AG04450 (cell line): Measurements from ENCODE around the gene SLC34A1. TPM values are rescaled to one million over a fixed set of nuclear protein-coding genes. Genes with fewer than 3 reads are reported as not detected.

Experiments
- CTCF ChIA-PET: fragments of 300-600, 350-600 bp; formaldehyde crosslinking; extraction: SDS; loops from one replicate; lab custom pipeline; 2022; ENCODE audit warnings: antibody characterized with exemption, inconsistent platforms; lab: Charles Lee
- POLR2A ChIA-PET: fragments of 350-600 bp; formaldehyde crosslinking; extraction: SDS; loops from one replicate; lab custom pipeline; 2021; ENCODE audit warnings: antibody characterized with exemption, inconsistent platforms; lab: Yijun Ruan, JAX
- DNase-seq: peaks from one replicate; pipeline ENCODE4 v3.0.0-alpha.2; 2011; ENCODE audit warnings: low read depth, low spot score
- H3K27ac ChIP-seq: one replicate; pipeline ENCODE4 v1.5.1; 2012; ENCODE audit warnings: low read depth, low read length, control low read depth
- H3K27me3 ChIP-seq: one replicate; pipeline ENCODE4 v1.6.0; 2012; ENCODE audit warnings: low read length; ENCODE audit not compliant: control insufficient read depth, insufficient read depth
- H3K4me3 ChIP-seq: 2 replicates; pipeline ENCODE4 v1.5.1; 2011; ENCODE audit warnings: mild to moderate bottlenecking, low read depth, low read length, control low read depth
- H3K9me3 ChIP-seq: 2 replicates; pipeline ENCODE4 v1.5.1; 2012; ENCODE audit warnings: low read length; ENCODE audit not compliant: control insufficient read depth, insufficient read depth
- CTCF ChIP-seq: IDR thresholded peaks from 2 replicates; pipeline ENCODE4 v1.5.1; 2011; ENCODE audit warnings: low read depth, low read length, control low read depth, inconsistent platforms
- polyA plus RNA-seq: library from polyadenylated mRNA; depleted of rRNA; stranded (reverse); fragments of >200 nt; gene quantifications from 2 replicates; pipeline ENCODE4 v1.2.3, GENCODE V29; 2011

SLC34A1 gene
- polyA plus RNA-seq, 1 experiment = not detected

GRCh38 chr5:177354711-177355110 lies 29.5 kb upstream of the SLC34A1 start:
- ChIA-PET POLR2A (no interaction called here), CTCF (interaction anchor here (1.0 to 1.9 kb wide), 3 partner anchors 12 to 36 kb away, joined by 3 to 4 read pairs (median 3); no protein-coding TSS in a partner anchor)
- Histone ChIP-seq H3K9me3 (no peaks in the 10 kb centered on the region; the same call in 1 of the 2 replicates), H3K4me3 (no peak overlapping the region), H3K27me3 (peaks cover 7% of the 10 kb centered on the region), H3K27ac (no peak overlapping the region)
- TF ChIP-seq CTCF = no peak
- DNase-seq = no peak

- TF ChIP-seq CTCF = no peak
- Histone ChIP-seq H3K27me3 (peaks cover 9% of the 10 kb centered on the region), H3K9me3 (no peaks in the 10 kb centered on the region; the same call in 1 of the 2 replicates), H3K27ac (no peak overlapping the region), H3K4me3 (no peak overlapping the region)
- ChIA-PET CTCF (interaction anchor here (0.9 to 1.9 kb wide), 3 partner anchors 12 to 243 kb away, joined by 3 to 4 read pairs (median 3); no protein-coding TSS in a partner anchor), POLR2A (no interaction called here)
- DNase-seq = no peak
Observed at GRCh38 chr5:177355162-177355867, 28.9 kb upstream of the SLC34A1 start.

GRCh38 chr5:177355868-177356168 lies 28.4 kb upstream of the SLC34A1 start:
- TF ChIP-seq CTCF = no peak
- Histone ChIP-seq H3K27me3 (peaks cover 10% of the 10 kb centered on the region), H3K9me3 (no peaks in the 10 kb centered on the region; the same call in 1 of the 2 replicates), H3K27ac (no peak overlapping the region), H3K4me3 (no peak overlapping the region)
- ChIA-PET POLR2A (no interaction called here), CTCF (interaction anchor here (0.9 kb wide), 1 partner anchor 244 kb away, joined by 3 read pairs; no protein-coding TSS in a partner anchor)
- no peak for DNase-seq

- TF ChIP-seq CTCF = no peak
- Histone ChIP-seq H3K27me3 (peaks cover 15% of the 10 kb centered on the region), H3K27ac (no peak overlapping the region), H3K4me3 (no peak overlapping the region), H3K9me3 (no peaks in the 10 kb centered on the region; the same call in 1 of the 2 replicates)
- DNase-seq = no peak
- ChIA-PET CTCF (interaction anchor here (0.6 to 1.0 kb wide), 3 partner anchors 14 to 141 kb away, joined by 4 to 5 read pairs (median 4); partner anchors contain the start of gene PDLIM7), POLR2A (interaction anchor here (0.7 kb wide), 1 partner anchor 38 kb away, joined by 6 read pairs; no protein-coding TSS in a partner anchor)
Observed at GRCh38 chr5:177356746-177357145, 27.5 kb upstream of the SLC34A1 start.

GRCh38 chr5:177357146-177357458 lies 27.1 kb upstream of the SLC34A1 start:
- TF ChIP-seq CTCF = no peak
- Histone ChIP-seq H3K4me3 (no peak overlapping the region), H3K9me3 (no peaks in the 10 kb centered on the region; the same call in 1 of the 2 replicates), H3K27me3 (peaks cover 15% of the 10 kb centered on the region), H3K27ac (no peak overlapping the region)
- DNase-seq = no peak
- POLR2A ChIA-PET = no interaction called here
- CTCF ChIA-PET = interaction anchor here (1.0 kb wide), 2 partner anchors 14 to 47 kb away, joined by 4 to 5 read pairs; no protein-coding TSS in a partner anchor
